Measurements from ENCODE around the gene TRPV4. TPM values are rescaled to one million over a fixed set of nuclear protein-coding genes. Genes with fewer than 3 reads are reported as not detected.

The TRPV4 gene
- total RNA-seq, 1 experiment from 2014 or later, result 0.44 TPM

DNA sequence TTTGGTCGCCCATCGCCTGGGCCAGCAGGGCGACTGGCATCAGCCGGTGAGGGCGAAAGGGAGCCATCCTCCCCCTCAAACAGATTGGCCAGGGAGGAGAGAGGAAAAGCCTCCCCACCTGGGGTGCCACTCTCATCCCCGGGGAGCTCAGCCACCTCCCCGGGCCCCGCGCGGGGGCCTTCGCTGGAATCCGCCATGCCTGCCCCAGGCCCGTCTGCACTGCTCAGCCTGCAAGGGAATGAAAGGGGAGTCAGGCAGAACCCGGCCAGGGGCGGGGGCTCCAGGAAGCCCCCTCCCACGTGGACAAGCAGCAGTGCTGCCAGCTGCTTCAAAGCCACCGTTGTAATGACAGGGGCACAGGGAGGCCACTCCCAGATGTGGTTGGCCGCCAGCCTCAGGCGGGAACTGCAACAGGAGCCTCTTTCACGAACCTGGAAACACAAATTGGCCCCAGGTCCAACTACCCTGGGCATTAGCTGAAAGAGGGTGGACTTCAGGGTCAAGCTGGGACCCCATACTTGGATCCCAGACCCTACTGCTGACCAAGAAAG is 18.5 kb downstream of the TRPV4 start:
- no peak overlapping the region for H3K27ac ChIP-seq (ENCODE audit: low read length)
- POLR2A ChIA-PET, result no interaction called here
- in situ Hi-C loops (cut with HindIII; ENCODE audit: low pct_unique_long_range_greater_than_20kb, low sequenced_read_pairs), result no loop called here

GRCh38 chr12:109813810-109814416 is 19.3 kb downstream of the TRPV4 start:
- Histone ChIP-seq H3K36me3 (ENCODE audit: control insufficient read depth, insufficient read depth, low read length) (no peaks in the 10 kb centered on the region), H3K4me1 (ENCODE audit: control insufficient read depth, insufficient read depth, low read length) (peaks cover 5% of the 10 kb centered on the region), H3K27ac (ENCODE audit: low read length) (no peak overlapping the region), H3K9me3 (ENCODE audit: control insufficient read depth, insufficient read depth, low read depth, low read length) (no peaks in the 10 kb centered on the region), H3K27me3 (ENCODE audit: control insufficient read depth, insufficient read depth, low read length) (no peaks in the 10 kb centered on the region), H3K4me3 (ENCODE audit: low read depth in 2 of 2, low read length in 2 of 2) (no peak overlapping the region)
- intact Hi-C loops (cut with micrococcal nuclease; ENCODE audit: unreplicated experiment) (no loop called here), in situ Hi-C loops (cut with HindIII; ENCODE audit: low pct_unique_long_range_greater_than_20kb, low sequenced_read_pairs) (no loop called here)
- ATAC-seq (no peak), DNase-seq (ENCODE audit: low read depth, low spot score) (no peak)
- ChIA-PET CTCF (no interaction called here), POLR2A (no interaction called here)
- BruUV-seq (replicated peaks), result no TSS peak
- TF ChIP-seq POLR2AphosphoS5 (IDR thresholded peaks at IDR 0.05; ENCODE audit: low read depth, low read length), result no peak
- TF ChIP-seq REST (IDR thresholded peaks at IDR 0.05; ENCODE audit: insufficient read depth in 1 of 2, low read depth in 2 of 2, low read length in 1 of 2), result no peak
- TF ChIP-seq TCF7L2 (IDR thresholded peaks at IDR 0.05; ENCODE audit: low read depth, low read length), result no peak

More for the DNA sequence above, 18.5 kb downstream of the TRPV4 start:
- H3K9me3 ChIP-seq (ENCODE audit: control insufficient read depth, insufficient read depth, low read depth, low read length), result no peaks in the 10 kb centered on the region
- DNase-seq (ENCODE audit: low read depth, low spot score), result no peak
- intact Hi-C loops (cut with micrococcal nuclease; ENCODE audit: unreplicated experiment), result no loop called here
- H3K4me3 ChIP-seq (ENCODE audit: low read depth in 2 of 2, low read length in 2 of 2), result no peak overlapping the region
- TF ChIP-seq TCF7L2 (IDR thresholded peaks at IDR 0.05; ENCODE audit: low read depth, low read length), result no peak
- no peaks in the 10 kb centered on the region for H3K36me3 ChIP-seq (ENCODE audit: control insufficient read depth, insufficient read depth, low read length)
- no peak for ATAC-seq
- H3K27me3 ChIP-seq (ENCODE audit: control insufficient read depth, insufficient read depth, low read length), result no peaks in the 10 kb centered on the region
- CTCF ChIA-PET, result no interaction called here
- peaks cover 9% of the 10 kb centered on the region for H3K4me1 ChIP-seq (ENCODE audit: control insufficient read depth, insufficient read depth, low read length)
- no TSS peak for BruUV-seq (replicated peaks)

GRCh38 chr12:109811624-109811995 is 21.6 kb downstream of the TRPV4 start:
- Histone ChIP-seq H3K36me3 (ENCODE audit: control insufficient read depth, insufficient read depth, low read length) (no peaks in the 10 kb centered on the region), H3K27me3 (ENCODE audit: control insufficient read depth, insufficient read depth, low read length) (no peaks in the 10 kb centered on the region), H3K4me3 (ENCODE audit: low read depth in 2 of 2, low read length in 2 of 2) (no peak overlapping the region), H3K9me3 (ENCODE audit: control insufficient read depth, insufficient read depth, low read depth, low read length) (no peaks in the 10 kb centered on the region), H3K27ac (ENCODE audit: low read length) (no peak overlapping the region), H3K4me1 (ENCODE audit: control insufficient read depth, insufficient read depth, low read length) (no peaks in the 10 kb centered on the region; the same call in 1 of the 2 replicates)
- TF ChIP-seq SIN3A (IDR thresholded peaks at IDR 0.05; ENCODE audit: borderline replicate concordance, insufficient read depth, low read depth, low read length) (no peak), POLR2AphosphoS5 (IDR thresholded peaks at IDR 0.05; ENCODE audit: low read depth, low read length) (no peak), REST (IDR thresholded peaks at IDR 0.05; ENCODE audit: insufficient read depth in 1 of 2, low read depth in 2 of 2, low read length in 1 of 2) (no peak), TCF7L2 (IDR thresholded peaks at IDR 0.05; ENCODE audit: low read depth, low read length) (no peak)
- TF ChIP-seq, protein P1, sequence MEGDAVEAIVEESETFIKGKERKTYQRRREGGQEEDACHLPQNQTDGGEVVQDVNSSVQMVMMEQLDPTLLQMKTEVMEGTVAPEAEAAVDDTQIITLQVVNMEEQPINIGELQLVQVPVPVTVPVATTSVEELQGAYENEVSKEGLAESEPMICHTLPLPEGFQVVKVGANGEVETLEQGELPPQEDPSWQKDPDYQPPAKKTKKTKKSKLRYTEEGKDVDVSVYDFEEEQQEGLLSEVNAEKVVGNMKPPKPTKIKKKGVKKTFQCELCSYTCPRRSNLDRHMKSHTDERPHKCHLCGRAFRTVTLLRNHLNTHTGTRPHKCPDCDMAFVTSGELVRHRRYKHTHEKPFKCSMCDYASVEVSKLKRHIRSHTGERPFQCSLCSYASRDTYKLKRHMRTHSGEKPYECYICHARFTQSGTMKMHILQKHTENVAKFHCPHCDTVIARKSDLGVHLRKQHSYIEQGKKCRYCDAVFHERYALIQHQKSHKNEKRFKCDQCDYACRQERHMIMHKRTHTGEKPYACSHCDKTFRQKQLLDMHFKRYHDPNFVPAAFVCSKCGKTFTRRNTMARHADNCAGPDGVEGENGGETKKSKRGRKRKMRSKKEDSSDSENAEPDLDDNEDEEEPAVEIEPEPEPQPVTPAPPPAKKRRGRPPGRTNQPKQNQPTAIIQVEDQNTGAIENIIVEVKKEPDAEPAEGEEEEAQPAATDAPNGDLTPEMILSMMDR (IDR thresholded peaks at IDR 0.05), result no peak; the same call in 1 of the 2 replicates
- ChIA-PET POLR2A (no interaction called here), CTCF (no interaction called here)
- ATAC-seq (no peak), DNase-seq (ENCODE audit: low read depth, low spot score) (no peak)
- intact Hi-C loops (cut with micrococcal nuclease; ENCODE audit: unreplicated experiment), result no loop called here
- in situ Hi-C loops (cut with HindIII; ENCODE audit: low pct_unique_long_range_greater_than_20kb, low sequenced_read_pairs), result no loop called here
- no TSS peak for BruUV-seq (replicated peaks)

Data from Panc1 (cell line).